Measurements from ENCODE around the gene PPP2R5D. TPM values are rescaled to one million over a fixed set of nuclear protein-coding genes. Genes with fewer than 3 reads are reported as not detected.
"Not testable (repeated sequence)": the region's sequence is repeated elsewhere in the genome, so short reads cannot be mapped to it uniquely, and the experiment has no call there.

PPP2R5D gene
- total RNA-seq, 5 donors from 2014 or later (not counting 1 experiment from before 2014, with no cell fraction given): 27.8 to 35.1 (median 33.3) TPM

- H3K4me1 Mint-ChIP-seq: peaks cover 0 to 4% (median 0%) of the 10 kb centered on the region in 3 donors
- H3K36me3 Mint-ChIP-seq: peaks cover 37% of the 10 kb centered on the region
- no peaks in the 10 kb centered on the region for H3K27me3 Mint-ChIP-seq
- ChIA-PET POLR2A (no interaction called here), CTCF (no interaction called here)
- no peak overlapping the region for H3K4me3 Mint-ChIP-seq
- Histone ChIP-seq H3K4me1 (ENCODE audit: control insufficient read depth in 1 of 2, extremely low read depth in 1 of 2, insufficient read depth in 2 of 2, low read length in 2 of 2) (no peaks in the 10 kb centered on the region), H3K27ac (ENCODE audit: low read length) (no peak overlapping the region), H3K27me3 (replicated peaks in 1 of 2; ENCODE audit: control insufficient read depth in 2 of 2, extremely low read depth in 1 of 2, insufficient read depth in 2 of 2, low read length in 1 of 2) (no peaks in the 10 kb centered on the region), H3K9me3 (no peaks in the 10 kb centered on the region), H3K36me3 (ENCODE audit: control insufficient read depth in 2 of 2, extremely low read depth in 1 of 2, insufficient read depth in 1 of 2, low read length in 1 of 2) (peaks cover 23 to 51% of the 10 kb centered on the region in 2 donors), H3K4me3 (ENCODE audit: control insufficient read depth in 1 of 2, extremely low read depth in 1 of 2, low read length in 1 of 2) (no peak overlapping the region)
- peak overlapping the region in 1 of 2 donors; percentile 59 for H3K27ac Mint-ChIP-seq
- no peaks in the 10 kb centered on the region for H3K9me3 Mint-ChIP-seq
- ATAC-seq (replicated peaks in 1 of 4) (no peak), DNase-seq (no peak)
- WGBS (ENCODE audit: insufficient coverage): 80% methylated on average over 5 of the region's 5 CpGs
These were observed 52.8 kb downstream of the PPP2R5D start for GRCh38 chr6:43037197-43037596.

DNA sequence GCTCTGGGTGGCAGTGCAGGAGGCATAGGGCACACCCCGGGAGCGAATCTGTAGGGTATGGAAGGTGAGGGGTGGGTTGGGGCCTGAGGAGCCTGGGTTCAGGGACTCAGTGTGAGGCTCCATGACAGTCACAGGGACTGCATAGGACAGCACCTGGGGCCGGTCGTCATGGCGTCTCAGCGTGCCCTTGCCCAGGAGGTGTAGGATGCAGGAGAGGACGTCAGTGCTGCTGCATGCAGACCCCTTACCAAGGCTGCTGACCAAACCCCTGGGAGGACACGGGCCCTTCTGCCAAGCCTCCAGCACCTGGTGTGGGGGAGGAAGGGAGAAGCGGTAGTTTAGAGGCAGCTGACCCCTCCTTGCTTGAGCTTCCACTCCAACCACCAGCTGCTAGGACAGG, 53.3 kb downstream of the PPP2R5D start:
- Histone ChIP-seq H3K27me3 (replicated peaks in 1 of 2; ENCODE audit: control insufficient read depth in 2 of 2, extremely low read depth in 1 of 2, insufficient read depth in 2 of 2, low read length in 1 of 2) (no peaks in the 10 kb centered on the region), H3K4me3 (ENCODE audit: control insufficient read depth in 1 of 2, extremely low read depth in 1 of 2, low read length in 1 of 2) (no peak overlapping the region), H3K36me3 (ENCODE audit: control insufficient read depth in 2 of 2, extremely low read depth in 1 of 2, insufficient read depth in 1 of 2, low read length in 1 of 2) (peaks cover 21 to 55% of the 10 kb centered on the region in 2 donors), H3K27ac (ENCODE audit: low read length) (no peak overlapping the region), H3K4me1 (ENCODE audit: control insufficient read depth in 1 of 2, extremely low read depth in 1 of 2, insufficient read depth in 2 of 2, low read length in 2 of 2) (no peaks in the 10 kb centered on the region), H3K9me3 (no peaks in the 10 kb centered on the region)
- DNase-seq (no peak), ATAC-seq (replicated peaks in 1 of 4) (no peak)
- no peak overlapping the region for H3K27ac Mint-ChIP-seq
- ChIA-PET CTCF (no interaction called here), POLR2A (no interaction called here)
- 100% methylated on average over 4 of the region's 9 CpGs for WGBS (ENCODE audit: insufficient coverage)
- H3K36me3 Mint-ChIP-seq: peaks cover 40% of the 10 kb centered on the region
- H3K9me3 Mint-ChIP-seq: no peaks in the 10 kb centered on the region
- H3K4me3 Mint-ChIP-seq: no peak overlapping the region
- no peaks in the 10 kb centered on the region for H3K27me3 Mint-ChIP-seq
- H3K4me1 Mint-ChIP-seq: peaks cover 0 to 4% (median 0%) of the 10 kb centered on the region in 3 donors

GRCh38 chr6:43038727-43039126, 54.4 kb downstream of the PPP2R5D start:
- peaks cover 43% of the 10 kb centered on the region for H3K36me3 Mint-ChIP-seq
- no peaks in the 10 kb centered on the region for H3K9me3 Mint-ChIP-seq
- DNase-seq (no peak), ATAC-seq (replicated peaks in 1 of 4) (no peak)
- Histone ChIP-seq H3K9me3 (no peaks in the 10 kb centered on the region), H3K36me3 (ENCODE audit: control insufficient read depth in 2 of 2, extremely low read depth in 1 of 2, insufficient read depth in 1 of 2, low read length in 1 of 2) (peaks cover 15 to 60% of the 10 kb centered on the region in 2 donors), H3K27me3 (replicated peaks in 1 of 2; ENCODE audit: control insufficient read depth in 2 of 2, extremely low read depth in 1 of 2, insufficient read depth in 2 of 2, low read length in 1 of 2) (no peaks in the 10 kb centered on the region), H3K27ac (ENCODE audit: low read length) (no peak overlapping the region), H3K4me3 (ENCODE audit: control insufficient read depth in 1 of 2, extremely low read depth in 1 of 2, low read length in 1 of 2) (no peak overlapping the region), H3K4me1 (ENCODE audit: control insufficient read depth in 1 of 2, extremely low read depth in 1 of 2, insufficient read depth in 2 of 2, low read length in 2 of 2) (no peaks in the 10 kb centered on the region)
- H3K4me3 Mint-ChIP-seq: no peak overlapping the region
- 95% methylated on average over 9 of the region's 9 CpGs for WGBS (ENCODE audit: insufficient coverage)
- H3K27me3 Mint-ChIP-seq: no peaks in the 10 kb centered on the region
- H3K27ac Mint-ChIP-seq: no peak overlapping the region
- ChIA-PET POLR2A (no interaction called here), CTCF (no interaction called here)
- H3K4me1 Mint-ChIP-seq: no peaks in the 10 kb centered on the region

DNA sequence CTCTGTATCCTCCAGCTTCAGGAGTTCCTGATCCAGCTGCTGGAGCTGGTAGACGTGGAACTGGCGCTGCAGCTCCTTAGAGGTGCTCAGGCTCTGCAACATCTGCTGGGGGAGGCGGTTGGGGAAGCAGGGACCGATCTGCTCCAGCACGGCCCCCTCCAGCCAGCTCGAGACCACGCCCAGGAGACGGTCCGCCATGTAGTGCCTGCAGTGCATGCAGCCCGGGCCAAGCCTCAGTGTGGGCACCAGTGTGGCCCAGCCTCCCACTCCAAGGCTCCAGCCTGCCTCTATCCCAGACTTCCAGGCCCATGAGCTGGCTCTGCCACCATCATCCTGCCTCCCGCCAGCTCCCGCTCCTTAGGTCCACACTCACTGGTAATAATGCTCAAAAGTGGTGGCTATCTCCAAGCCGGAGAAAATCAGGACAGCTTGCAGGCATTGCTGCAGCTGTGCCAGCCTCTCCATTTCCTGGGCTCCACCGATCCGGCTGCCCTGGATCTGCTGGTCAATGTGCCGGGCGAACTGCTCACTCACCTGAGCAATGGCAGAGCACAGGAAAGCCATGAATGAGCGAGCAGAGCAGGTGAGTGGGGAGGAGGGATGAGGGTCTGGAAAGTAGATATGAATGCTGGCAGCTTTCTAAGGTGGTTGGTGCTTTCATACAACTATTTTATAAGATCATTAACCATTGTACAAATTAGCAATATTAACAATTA, 56.3 kb downstream of the PPP2R5D start:
- Mint-ChIP-seq H3K27ac (no peak overlapping the region), H3K36me3 (peaks cover 51% of the 10 kb centered on the region), H3K4me1 (no peaks in the 10 kb centered on the region), H3K9me3 (no peaks in the 10 kb centered on the region), H3K4me3 (no peak overlapping the region), H3K27me3 (no peaks in the 10 kb centered on the region)
- ChIA-PET CTCF (no interaction called here), POLR2A (no interaction called here)
- no peaks in the 10 kb centered on the region for H3K27me3 ChIP-seq (replicated peaks in 1 of 2; ENCODE audit: control insufficient read depth in 2 of 2, extremely low read depth in 1 of 2, insufficient read depth in 2 of 2, low read length in 1 of 2)
- WGBS (ENCODE audit: insufficient coverage): 97% methylated on average over 13 of the region's 18 CpGs
- H3K4me3 ChIP-seq (ENCODE audit: control insufficient read depth in 1 of 2, extremely low read depth in 1 of 2, low read length in 1 of 2): no peak overlapping the region
- H3K4me1 ChIP-seq (ENCODE audit: control insufficient read depth in 1 of 2, extremely low read depth in 1 of 2, insufficient read depth in 2 of 2, low read length in 2 of 2): no peaks in the 10 kb centered on the region
- H3K27ac ChIP-seq (ENCODE audit: low read length): no peak overlapping the region
- DNase-seq: no peak
- no peaks in the 10 kb centered on the region for H3K9me3 ChIP-seq
- peaks cover 13 to 64% of the 10 kb centered on the region in 2 donors for H3K36me3 ChIP-seq (ENCODE audit: control insufficient read depth in 2 of 2, extremely low read depth in 1 of 2, insufficient read depth in 1 of 2, low read length in 1 of 2)
- ATAC-seq (replicated peaks in 1 of 4): no peak

- H3K4me3 ChIP-seq (ENCODE audit: control insufficient read depth in 1 of 2, extremely low read depth in 1 of 2, low read length in 1 of 2); H3K9me3 Mint-ChIP-seq; H3K4me1 ChIP-seq (ENCODE audit: control insufficient read depth in 1 of 2, extremely low read depth in 1 of 2, insufficient read depth in 2 of 2, low read length in 2 of 2); H3K9me3 ChIP-seq; H3K4me3 Mint-ChIP-seq; CTCF ChIA-PET; H3K4me1 Mint-ChIP-seq; ATAC-seq (replicated peaks in 1 of 4); DNase-seq; H3K27ac ChIP-seq (ENCODE audit: low read length); H3K27me3 ChIP-seq (replicated peaks in 1 of 2; ENCODE audit: control insufficient read depth in 2 of 2, extremely low read depth in 1 of 2, insufficient read depth in 2 of 2, low read length in 1 of 2); H3K27me3 Mint-ChIP-seq; POLR2A ChIA-PET; H3K27ac Mint-ChIP-seq: not testable (repeated sequence)
- H3K36me3 ChIP-seq (ENCODE audit: control insufficient read depth in 2 of 2, extremely low read depth in 1 of 2, insufficient read depth in 1 of 2, low read length in 1 of 2): peaks cover 12 to 63% of the 10 kb centered on the region in 2 donors
- peaks cover 54% of the 10 kb centered on the region for H3K36me3 Mint-ChIP-seq
- WGBS (ENCODE audit: insufficient coverage): 100% methylated on average over 2 of the region's 8 CpGs
These were observed 57.1 kb downstream of the PPP2R5D start for GRCh38 chr6:43041475-43041874.

DNA sequence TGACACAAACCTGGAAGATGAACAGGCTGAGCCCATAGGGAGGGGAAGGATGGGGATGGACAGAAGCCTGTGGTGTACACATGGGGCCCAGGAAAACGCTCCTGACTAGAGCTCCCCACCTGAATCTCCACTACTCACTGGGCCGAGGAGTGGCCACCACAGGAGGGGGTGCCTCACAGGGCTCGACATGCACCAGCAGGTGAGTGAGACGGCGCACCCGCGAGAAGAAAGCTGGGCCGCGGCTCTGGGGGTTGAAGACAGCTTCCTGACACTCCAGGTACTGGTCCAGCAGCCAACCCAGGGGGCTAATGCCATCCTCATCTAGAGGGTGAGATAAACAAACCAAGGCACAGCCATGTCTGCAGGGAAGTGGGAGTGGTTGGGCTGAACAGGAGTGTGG, 58.9 kb downstream of the PPP2R5D start:
- POLR2A ChIA-PET: no interaction called here
- Mint-ChIP-seq H3K27ac (no peak overlapping the region), H3K4me3 (no peak overlapping the region), H3K27me3 (no peaks in the 10 kb centered on the region), H3K36me3 (peaks cover 45% of the 10 kb centered on the region), H3K9me3 (no peaks in the 10 kb centered on the region), H3K4me1 (no peaks in the 10 kb centered on the region)
- Histone ChIP-seq H3K27me3 (replicated peaks in 1 of 2; ENCODE audit: control insufficient read depth in 2 of 2, extremely low read depth in 1 of 2, insufficient read depth in 2 of 2, low read length in 1 of 2) (no peaks in the 10 kb centered on the region), H3K27ac (ENCODE audit: low read length) (no peak overlapping the region), H3K4me1 (ENCODE audit: control insufficient read depth in 1 of 2, extremely low read depth in 1 of 2, insufficient read depth in 2 of 2, low read length in 2 of 2) (no peaks in the 10 kb centered on the region), H3K36me3 (ENCODE audit: control insufficient read depth in 2 of 2, extremely low read depth in 1 of 2, insufficient read depth in 1 of 2, low read length in 1 of 2) (peaks cover 12 to 60% of the 10 kb centered on the region in 2 donors), H3K4me3 (ENCODE audit: control insufficient read depth in 1 of 2, extremely low read depth in 1 of 2, low read length in 1 of 2) (no peak overlapping the region), H3K9me3 (no peaks in the 10 kb centered on the region)
- ATAC-seq (replicated peaks in 1 of 4) (no peak), DNase-seq (no peak)
- CTCF ChIA-PET: interaction anchor here in 1 of 2 donors (0.9 kb wide), 1 partner anchor 472 kb away, joined by 3 read pairs; no protein-coding TSS in a partner anchor
- 100% methylated on average over 8 of the region's 9 CpGs for WGBS (ENCODE audit: insufficient coverage)

Data from T-cell (primary cell).